HEK293 (cell line): Measurements from ENCODE around the gene HEPHL1.

ENCODE experiments used
- CTCF ChIA-PET: fragments of 350-600 bp; formaldehyde crosslinking; extraction: SDS; loops from one replicate; lab custom pipeline; 2021; ENCODE audit warnings: antibody characterized with exemption; lab: Yijun Ruan, JAX
- POLR2A ChIA-PET: fragments of 300-600 bp; formaldehyde crosslinking; extraction: SDS; loops from one replicate; lab custom pipeline; 2020; ENCODE audit warnings: antibody characterized with exemption, inconsistent platforms; lab: Yijun Ruan, JAX
- H3K27ac ChIP-seq: fragments of 200-500 bp; sonication (Bioruptor generic); 2 replicates; pipeline ENCODE4 v1.5.1; 2014; ENCODE audit warnings: low read depth, low read length, control low read depth, inconsistent platforms; ENCODE audit errors: extremely low read depth
- H3K36me3 ChIP-seq, 2 experiments: fragments of 200-500 bp in 1 of 2; sonication (Bioruptor generic) in 1 of 2; 1 replicate in 1 of 2; 2 replicates in 1 of 2; pipeline ENCODE4 v1.5.1; 2014 to 2017; ENCODE audit warnings: inconsistent platforms in 2 of 2, low read length in 2 of 2; ENCODE audit not compliant: control insufficient read depth in 2 of 2, insufficient read depth in 1 of 2
- H3K4me1 ChIP-seq: fragments of 200-500 bp; sonication (Bioruptor generic); 2 replicates; pipeline ENCODE4 v1.5.1; 2014; ENCODE audit warnings: mild to moderate bottlenecking, low read length, inconsistent platforms; ENCODE audit not compliant: control insufficient read depth, insufficient read depth
- H3K4me3 ChIP-seq: 2 replicates; pipeline ENCODE4 v1.5.1; 2011; ENCODE audit warnings: low read depth, mild to moderate bottlenecking, control low read depth, low read length, moderate library complexity
- H3K9me3 ChIP-seq: fragments of 200-500 bp; sonication (Bioruptor generic); 2 replicates; pipeline ENCODE4 v1.5.1; 2014; ENCODE audit warnings: low read depth, low read length, inconsistent platforms; ENCODE audit not compliant: control insufficient read depth, insufficient read depth
- RBAK ChIP-seq: fragments of 450-650 bp; formaldehyde crosslinking; IDR thresholded peaks from 2 replicates; pipeline ENCODE4 v1.5.1; 2016; ENCODE audit warnings: missing biosample characterization, missing genetic modification characterization
- SALL2 ChIP-seq: fragments of 450-650 bp; formaldehyde crosslinking; IDR thresholded peaks from 2 replicates; pipeline ENCODE4 v1.5.0; 2017; ENCODE audit warnings: missing biosample characterization, mild to moderate bottlenecking, missing genetic modification characterization, borderline replicate concordance
- ZFHX2 ChIP-seq: fragments of 450-650 bp; formaldehyde crosslinking; conservative IDR thresholded peaks from 2 replicates; pipeline ENCODE4 v1.5.1; 2016; ENCODE audit warnings: missing biosample characterization, missing genetic modification characterization
- ZNF266 ChIP-seq: fragments of 450-650 bp; formaldehyde crosslinking; IDR thresholded peaks from 2 replicates; pipeline ENCODE4 v1.5.1; 2016; ENCODE audit warnings: missing biosample characterization, missing genetic modification characterization, low read depth
- ZNF274 ChIP-seq, 2 experiments: fragments of 200-500 bp in 1 of 2; fragments of 450-650 bp in 1 of 2; sonication (Bioruptor generic) in 1 of 2; formaldehyde crosslinking in 1 of 2; IDR thresholded peaks; 2 replicates each; pipeline versions ENCODE4 v1.5.1 to v1.6.1; 2014 to 2016; ENCODE audit warnings: borderline replicate concordance in 1 of 2, inconsistent platforms in 1 of 2, low read length in 1 of 2, missing biosample characterization in 1 of 2, missing genetic modification characterization in 1 of 2
- ZNF350 ChIP-seq: fragments of 450-650 bp; formaldehyde crosslinking; IDR thresholded peaks from 2 replicates; pipeline ENCODE4 v1.5.0; 2017; ENCODE audit warnings: missing biosample characterization, mild to moderate bottlenecking, missing genetic modification characterization
- ZNF501 ChIP-seq: fragments of 450-650 bp; formaldehyde crosslinking; IDR thresholded peaks from 2 replicates; pipeline ENCODE4 v1.5.1; 2016; ENCODE audit warnings: missing biosample characterization, missing genetic modification characterization
- ZNF510 ChIP-seq: fragments of 450-650 bp; formaldehyde crosslinking; IDR thresholded peaks from 2 replicates; pipeline ENCODE4 v1.5.1; 2018; ENCODE audit warnings: mild to moderate bottlenecking, missing genetic modification characterization, missing biosample characterization; ENCODE audit not compliant: insufficient replicate concordance
- ZNF549 ChIP-seq: fragments of 450-650 bp; IDR thresholded peaks from 2 replicates; pipeline ENCODE4 v1.5.1; 2018; ENCODE audit warnings: missing biosample characterization, missing genetic modification characterization, mild to moderate bottlenecking, inconsistent platforms, moderate library complexity
- ZNF624 ChIP-seq: fragments of 450-650 bp; formaldehyde crosslinking; IDR thresholded peaks from 2 replicates; pipeline ENCODE4 v1.5.1; 2017; ENCODE audit warnings: missing biosample characterization, missing genetic modification characterization
- ZNF747 ChIP-seq: fragments of 450-650 bp; formaldehyde crosslinking; IDR thresholded peaks from 2 replicates; pipeline ENCODE4 v1.5.1; 2016; ENCODE audit warnings: missing biosample characterization, missing genetic modification characterization
- TF ChIP-seq, protein P1 (sequence below): fragments of 450-650 bp; formaldehyde crosslinking; IDR thresholded peaks from 2 replicates; pipeline ENCODE4 v1.5.1; 2016; ENCODE audit warnings: missing biosample characterization, missing genetic modification characterization
- TF ChIP-seq, protein P2 (sequence below): fragments of 450-650 bp; formaldehyde crosslinking; IDR thresholded peaks from 2 replicates; pipeline ENCODE4 v1.5.1; 2016; ENCODE audit warnings: missing biosample characterization, missing genetic modification characterization, borderline replicate concordance
- TF ChIP-seq, protein P3 (sequence below): fragments of 450-650 bp; formaldehyde crosslinking; IDR thresholded peaks from 2 replicates; pipeline ENCODE4 v1.5.1; 2016; ENCODE audit warnings: missing biosample characterization, missing genetic modification characterization
- TF ChIP-seq, protein P4 (sequence below): fragments of 450-650 bp; formaldehyde crosslinking; IDR thresholded peaks from 2 replicates; pipeline ENCODE4 v1.5.1; 2016; ENCODE audit warnings: missing biosample characterization, missing genetic modification characterization
- TF ChIP-seq, protein P5 (sequence below): fragments of 450-650 bp; formaldehyde crosslinking; IDR thresholded peaks from 2 replicates; pipeline ENCODE4 v1.5.1; 2017; ENCODE audit warnings: missing biosample characterization, missing genetic modification characterization
- TF ChIP-seq, protein P6 (sequence below): fragments of 450-650 bp; formaldehyde crosslinking; IDR thresholded peaks from 2 replicates; pipeline ENCODE4 v1.5.1; 2016; ENCODE audit warnings: missing biosample characterization, missing genetic modification characterization

HEPHL1 gene

DNA sequence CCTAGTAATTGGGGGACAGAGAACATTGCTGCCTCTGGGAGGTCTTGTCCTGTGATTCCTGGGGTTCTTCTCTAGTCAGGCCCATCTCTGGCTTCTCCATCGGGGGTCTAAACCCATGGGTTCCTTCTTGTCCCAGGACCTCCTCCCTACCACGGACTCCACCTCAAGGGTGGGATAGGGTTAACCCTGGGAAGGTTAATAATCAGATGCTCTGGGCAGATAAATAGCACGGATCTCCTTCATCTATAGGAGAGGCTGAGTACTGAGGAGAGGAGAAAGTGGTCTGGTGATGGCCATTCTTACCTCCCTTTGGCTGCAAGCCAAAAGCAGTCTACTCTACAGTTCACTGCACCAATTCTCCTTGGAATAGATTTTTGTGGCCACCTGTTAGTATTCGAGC, 10.5 kb downstream of the HEPHL1 start:
- no peak overlapping the region for H3K27ac ChIP-seq
- H3K9me3 ChIP-seq = no peaks in the 10 kb centered on the region
- ChIA-PET CTCF (no interaction called here), POLR2A (no interaction called here)
- TF ChIP-seq, protein P1, sequence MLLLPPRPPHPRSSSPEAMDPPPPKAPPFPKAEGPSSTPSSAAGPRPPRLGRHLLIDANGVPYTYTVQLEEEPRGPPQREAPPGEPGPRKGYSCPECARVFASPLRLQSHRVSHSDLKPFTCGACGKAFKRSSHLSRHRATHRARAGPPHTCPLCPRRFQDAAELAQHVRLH (tag by site-specific recombination) = no peak
- no peak for TF ChIP-seq SALL2 (tag by site-specific recombination)
- TF ChIP-seq ZNF549 = no peak
- TF ChIP-seq ZNF747 = no peak
- no peak for TF ChIP-seq ZFHX2 (tag by site-specific recombination)
- no peak for TF ChIP-seq ZNF350 (tag by site-specific recombination)
- TF ChIP-seq ZNF274 (IDR thresholded peaks at IDR 0.05; ENCODE audit: low read length) = no peak
- no peak for TF ChIP-seq ZNF274 (tag by site-specific recombination; IDR thresholded peaks at IDR 0.05; ENCODE audit: borderline replicate concordance)
- TF ChIP-seq, protein P2, sequence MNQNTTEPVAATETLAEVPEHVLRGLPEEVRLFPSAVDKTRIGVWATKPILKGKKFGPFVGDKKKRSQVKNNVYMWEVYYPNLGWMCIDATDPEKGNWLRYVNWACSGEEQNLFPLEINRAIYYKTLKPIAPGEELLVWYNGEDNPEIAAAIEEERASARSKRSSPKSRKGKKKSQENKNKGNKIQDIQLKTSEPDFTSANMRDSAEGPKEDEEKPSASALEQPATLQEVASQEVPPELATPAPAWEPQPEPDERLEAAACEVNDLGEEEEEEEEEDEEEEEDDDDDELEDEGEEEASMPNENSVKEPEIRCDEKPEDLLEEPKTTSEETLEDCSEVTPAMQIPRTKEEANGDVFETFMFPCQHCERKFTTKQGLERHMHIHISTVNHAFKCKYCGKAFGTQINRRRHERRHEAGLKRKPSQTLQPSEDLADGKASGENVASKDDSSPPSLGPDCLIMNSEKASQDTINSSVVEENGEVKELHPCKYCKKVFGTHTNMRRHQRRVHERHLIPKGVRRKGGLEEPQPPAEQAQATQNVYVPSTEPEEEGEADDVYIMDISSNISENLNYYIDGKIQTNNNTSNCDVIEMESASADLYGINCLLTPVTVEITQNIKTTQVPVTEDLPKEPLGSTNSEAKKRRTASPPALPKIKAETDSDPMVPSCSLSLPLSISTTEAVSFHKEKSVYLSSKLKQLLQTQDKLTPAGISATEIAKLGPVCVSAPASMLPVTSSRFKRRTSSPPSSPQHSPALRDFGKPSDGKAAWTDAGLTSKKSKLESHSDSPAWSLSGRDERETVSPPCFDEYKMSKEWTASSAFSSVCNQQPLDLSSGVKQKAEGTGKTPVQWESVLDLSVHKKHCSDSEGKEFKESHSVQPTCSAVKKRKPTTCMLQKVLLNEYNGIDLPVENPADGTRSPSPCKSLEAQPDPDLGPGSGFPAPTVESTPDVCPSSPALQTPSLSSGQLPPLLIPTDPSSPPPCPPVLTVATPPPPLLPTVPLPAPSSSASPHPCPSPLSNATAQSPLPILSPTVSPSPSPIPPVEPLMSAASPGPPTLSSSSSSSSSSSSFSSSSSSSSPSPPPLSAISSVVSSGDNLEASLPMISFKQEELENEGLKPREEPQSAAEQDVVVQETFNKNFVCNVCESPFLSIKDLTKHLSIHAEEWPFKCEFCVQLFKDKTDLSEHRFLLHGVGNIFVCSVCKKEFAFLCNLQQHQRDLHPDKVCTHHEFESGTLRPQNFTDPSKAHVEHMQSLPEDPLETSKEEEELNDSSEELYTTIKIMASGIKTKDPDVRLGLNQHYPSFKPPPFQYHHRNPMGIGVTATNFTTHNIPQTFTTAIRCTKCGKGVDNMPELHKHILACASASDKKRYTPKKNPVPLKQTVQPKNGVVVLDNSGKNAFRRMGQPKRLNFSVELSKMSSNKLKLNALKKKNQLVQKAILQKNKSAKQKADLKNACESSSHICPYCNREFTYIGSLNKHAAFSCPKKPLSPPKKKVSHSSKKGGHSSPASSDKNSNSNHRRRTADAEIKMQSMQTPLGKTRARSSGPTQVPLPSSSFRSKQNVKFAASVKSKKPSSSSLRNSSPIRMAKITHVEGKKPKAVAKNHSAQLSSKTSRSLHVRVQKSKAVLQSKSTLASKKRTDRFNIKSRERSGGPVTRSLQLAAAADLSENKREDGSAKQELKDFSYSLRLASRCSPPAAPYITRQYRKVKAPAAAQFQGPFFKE = no peak
- TF ChIP-seq RBAK (tag by site-specific recombination) = no peak
- TF ChIP-seq, protein P3, sequence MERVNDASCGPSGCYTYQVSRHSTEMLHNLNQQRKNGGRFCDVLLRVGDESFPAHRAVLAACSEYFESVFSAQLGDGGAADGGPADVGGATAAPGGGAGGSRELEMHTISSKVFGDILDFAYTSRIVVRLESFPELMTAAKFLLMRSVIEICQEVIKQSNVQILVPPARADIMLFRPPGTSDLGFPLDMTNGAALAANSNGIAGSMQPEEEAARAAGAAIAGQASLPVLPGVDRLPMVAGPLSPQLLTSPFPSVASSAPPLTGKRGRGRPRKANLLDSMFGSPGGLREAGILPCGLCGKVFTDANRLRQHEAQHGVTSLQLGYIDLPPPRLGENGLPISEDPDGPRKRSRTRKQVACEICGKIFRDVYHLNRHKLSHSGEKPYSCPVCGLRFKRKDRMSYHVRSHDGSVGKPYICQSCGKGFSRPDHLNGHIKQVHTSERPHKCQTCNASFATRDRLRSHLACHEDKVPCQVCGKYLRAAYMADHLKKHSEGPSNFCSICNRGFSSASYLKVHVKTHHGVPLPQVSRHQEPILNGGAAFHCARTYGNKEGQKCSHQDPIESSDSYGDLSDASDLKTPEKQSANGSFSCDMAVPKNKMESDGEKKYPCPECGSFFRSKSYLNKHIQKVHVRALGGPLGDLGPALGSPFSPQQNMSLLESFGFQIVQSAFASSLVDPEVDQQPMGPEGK (tag by site-specific recombination) = no peak
- TF ChIP-seq, protein P4, sequence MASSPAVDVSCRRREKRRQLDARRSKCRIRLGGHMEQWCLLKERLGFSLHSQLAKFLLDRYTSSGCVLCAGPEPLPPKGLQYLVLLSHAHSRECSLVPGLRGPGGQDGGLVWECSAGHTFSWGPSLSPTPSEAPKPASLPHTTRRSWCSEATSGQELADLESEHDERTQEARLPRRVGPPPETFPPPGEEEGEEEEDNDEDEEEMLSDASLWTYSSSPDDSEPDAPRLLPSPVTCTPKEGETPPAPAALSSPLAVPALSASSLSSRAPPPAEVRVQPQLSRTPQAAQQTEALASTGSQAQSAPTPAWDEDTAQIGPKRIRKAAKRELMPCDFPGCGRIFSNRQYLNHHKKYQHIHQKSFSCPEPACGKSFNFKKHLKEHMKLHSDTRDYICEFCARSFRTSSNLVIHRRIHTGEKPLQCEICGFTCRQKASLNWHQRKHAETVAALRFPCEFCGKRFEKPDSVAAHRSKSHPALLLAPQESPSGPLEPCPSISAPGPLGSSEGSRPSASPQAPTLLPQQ (tag by site-specific recombination) = no peak
- no peak for TF ChIP-seq ZNF501 (tag by site-specific recombination)
- TF ChIP-seq ZNF624 (tag by site-specific recombination) = no peak
- no peak for TF ChIP-seq ZNF266
- TF ChIP-seq ZNF510 (tag by site-specific recombination) = no peak
- TF ChIP-seq, protein P5, sequence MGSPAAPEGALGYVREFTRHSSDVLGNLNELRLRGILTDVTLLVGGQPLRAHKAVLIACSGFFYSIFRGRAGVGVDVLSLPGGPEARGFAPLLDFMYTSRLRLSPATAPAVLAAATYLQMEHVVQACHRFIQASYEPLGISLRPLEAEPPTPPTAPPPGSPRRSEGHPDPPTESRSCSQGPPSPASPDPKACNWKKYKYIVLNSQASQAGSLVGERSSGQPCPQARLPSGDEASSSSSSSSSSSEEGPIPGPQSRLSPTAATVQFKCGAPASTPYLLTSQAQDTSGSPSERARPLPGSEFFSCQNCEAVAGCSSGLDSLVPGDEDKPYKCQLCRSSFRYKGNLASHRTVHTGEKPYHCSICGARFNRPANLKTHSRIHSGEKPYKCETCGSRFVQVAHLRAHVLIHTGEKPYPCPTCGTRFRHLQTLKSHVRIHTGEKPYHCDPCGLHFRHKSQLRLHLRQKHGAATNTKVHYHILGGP (tag by site-specific recombination) = no peak
- TF ChIP-seq, protein P6, sequence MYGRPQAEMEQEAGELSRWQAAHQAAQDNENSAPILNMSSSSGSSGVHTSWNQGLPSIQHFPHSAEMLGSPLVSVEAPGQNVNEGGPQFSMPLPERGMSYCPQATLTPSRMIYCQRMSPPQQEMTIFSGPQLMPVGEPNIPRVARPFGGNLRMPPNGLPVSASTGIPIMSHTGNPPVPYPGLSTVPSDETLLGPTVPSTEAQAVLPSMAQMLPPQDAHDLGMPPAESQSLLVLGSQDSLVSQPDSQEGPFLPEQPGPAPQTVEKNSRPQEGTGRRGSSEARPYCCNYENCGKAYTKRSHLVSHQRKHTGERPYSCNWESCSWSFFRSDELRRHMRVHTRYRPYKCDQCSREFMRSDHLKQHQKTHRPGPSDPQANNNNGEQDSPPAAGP (tag by site-specific recombination) = no peak
- H3K36me3 ChIP-seq = no peaks in the 10 kb centered on the region
- no peaks in the 10 kb centered on the region for H3K4me1 ChIP-seq
- no peak overlapping the region for H3K4me3 ChIP-seq
